Activated effector memory CD4-positive, alpha-beta T cell treated with anti-CD3 and anti-CD28 coated beads, Interleukin-2, amount 50 U/mL, for 16 hours (primary cell): Measurements from ENCODE around the gene SENP2.
"Not testable (repeated sequence)": the region's sequence is repeated elsewhere in the genome, so short reads cannot be mapped to it uniquely, and the experiment has no call there.

Source experiments
- DNase-seq: peaks from one replicate; pipeline ENCODE4 v3.0.0-alpha.2; 2020

The SENP2 gene

GRCh38 chr3:185648396-185648795 lies 62.3 kb downstream of the SENP2 start:
- DNase-seq, result no peak

GRCh38 chr3:185649414-185649813 lies 63.3 kb downstream of the SENP2 start:
- no peak for DNase-seq

- DNase-seq, result no peak
Observed at GRCh38 chr3:185651971-185652370, 65.9 kb downstream of the SENP2 start.

GRCh38 chr3:185653949-185654757 lies 68.1 kb downstream of the SENP2 start:
- DNase-seq, result no peak

GRCh38 chr3:185654758-185655145 lies 68.7 kb downstream of the SENP2 start:
- DNase-seq, result no peak

GRCh38 chr3:185655426-185656320 lies 69.6 kb downstream of the SENP2 start:
- DNase-seq, result no peak

GRCh38 chr3:185656321-185656840 lies 70.3 kb downstream of the SENP2 start:
- no peak for DNase-seq

GRCh38 chr3:185657211-185657610 lies 71.1 kb downstream of the SENP2 start:
- DNase-seq, result no peak

- no peak for DNase-seq
Observed at GRCh38 chr3:185657691-185658503, 71.8 kb downstream of the SENP2 start.

GRCh38 chr3:185658504-185658912 lies 72.4 kb downstream of the SENP2 start:
- no peak for DNase-seq

- DNase-seq, result no peak
Observed at GRCh38 chr3:185658943-185659342, 72.8 kb downstream of the SENP2 start.

GRCh38 chr3:185659942-185660921 lies 74.1 kb downstream of the SENP2 start:
- DNase-seq, result peak; percentile 82

GRCh38 chr3:185661296-185661695 lies 75.2 kb downstream of the SENP2 start:
- not testable (repeated sequence) for DNase-seq

- no peak for DNase-seq
Observed at GRCh38 chr3:185661772-185662171, 75.7 kb downstream of the SENP2 start.

- DNase-seq, result no peak
Observed at GRCh38 chr3:185663929-185664328, 77.8 kb downstream of the SENP2 start.

- no peak for DNase-seq
Observed at GRCh38 chr3:185667574-185667973, 81.5 kb downstream of the SENP2 start.

GRCh38 chr3:185677146-185677829 lies 91.2 kb downstream of the SENP2 start:
- DNase-seq, result no peak

GRCh38 chr3:185678027-185678426 lies 91.9 kb downstream of the SENP2 start:
- DNase-seq, result no peak

GRCh38 chr3:185680231-185680630 lies 94.1 kb downstream of the SENP2 start:
- DNase-seq, result no peak
